Measurements from ENCODE around the gene NLN. TPM values are rescaled to one million over a fixed set of nuclear protein-coding genes. Genes with fewer than 3 reads are reported as not detected.
"Not testable (repeated sequence)": the region's sequence is repeated elsewhere in the genome, so short reads cannot be mapped to it uniquely, and the experiment has no call there.

The NLN gene
- total RNA-seq, 1 donor from 2014 or later = 4.7 TPM

DNA sequence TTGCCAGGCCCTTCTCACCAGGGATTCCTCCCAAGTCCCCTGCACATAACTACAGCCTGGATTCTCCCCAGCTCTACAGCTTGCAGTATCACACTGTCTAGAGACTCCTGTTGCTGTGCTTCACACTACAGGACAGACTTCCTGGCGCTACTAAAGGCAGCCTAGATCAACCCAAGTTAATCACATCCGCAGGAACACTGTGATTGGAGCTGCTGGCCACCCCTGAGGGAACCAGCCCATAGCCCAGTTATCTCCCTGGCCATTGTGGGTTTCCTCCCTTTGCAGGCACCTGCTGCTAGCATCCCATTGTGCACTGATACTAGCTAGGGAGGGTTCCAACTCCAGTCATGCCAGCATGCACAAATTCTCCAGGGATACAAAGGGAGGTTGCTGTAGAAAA is 53.5 kb downstream of the NLN start:
- TF ChIP-seq, protein P1, sequence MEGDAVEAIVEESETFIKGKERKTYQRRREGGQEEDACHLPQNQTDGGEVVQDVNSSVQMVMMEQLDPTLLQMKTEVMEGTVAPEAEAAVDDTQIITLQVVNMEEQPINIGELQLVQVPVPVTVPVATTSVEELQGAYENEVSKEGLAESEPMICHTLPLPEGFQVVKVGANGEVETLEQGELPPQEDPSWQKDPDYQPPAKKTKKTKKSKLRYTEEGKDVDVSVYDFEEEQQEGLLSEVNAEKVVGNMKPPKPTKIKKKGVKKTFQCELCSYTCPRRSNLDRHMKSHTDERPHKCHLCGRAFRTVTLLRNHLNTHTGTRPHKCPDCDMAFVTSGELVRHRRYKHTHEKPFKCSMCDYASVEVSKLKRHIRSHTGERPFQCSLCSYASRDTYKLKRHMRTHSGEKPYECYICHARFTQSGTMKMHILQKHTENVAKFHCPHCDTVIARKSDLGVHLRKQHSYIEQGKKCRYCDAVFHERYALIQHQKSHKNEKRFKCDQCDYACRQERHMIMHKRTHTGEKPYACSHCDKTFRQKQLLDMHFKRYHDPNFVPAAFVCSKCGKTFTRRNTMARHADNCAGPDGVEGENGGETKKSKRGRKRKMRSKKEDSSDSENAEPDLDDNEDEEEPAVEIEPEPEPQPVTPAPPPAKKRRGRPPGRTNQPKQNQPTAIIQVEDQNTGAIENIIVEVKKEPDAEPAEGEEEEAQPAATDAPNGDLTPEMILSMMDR (IDR thresholded peaks at IDR 0.05) = no peak
- intact Hi-C loops (cut with DNase I) = no loop called here

GRCh38 chr5:65776441-65777141 is 54.6 kb downstream of the NLN start:
- H3K4me1 ChIP-seq = no peaks in the 10 kb centered on the region
- no peaks in the 10 kb centered on the region for H3K9me3 ChIP-seq
- H3K27me3 ChIP-seq = no peaks in the 10 kb centered on the region
- no peak overlapping the region for H3K27ac ChIP-seq
- intact Hi-C loops (cut with DNase I) = no loop called here
- TF ChIP-seq, protein P1 (IDR thresholded peaks at IDR 0.05) = no peak
- peaks cover 2 to 10% of the 10 kb centered on the region in 2 donors for H3K36me3 ChIP-seq
- no peak overlapping the region for H3K4me3 ChIP-seq
- DNase-seq (ENCODE audit: low spot score in 2 of 2) = no peak

More for the DNA sequence above, 53.5 kb downstream of the NLN start:
- Histone ChIP-seq H3K27me3 (no peaks in the 10 kb centered on the region), H3K4me3 (no peak overlapping the region), H3K4me1 (no peaks in the 10 kb centered on the region), H3K9me3 (no peaks in the 10 kb centered on the region), H3K27ac (no peak overlapping the region), H3K36me3 (peaks cover 1 to 2% of the 10 kb centered on the region in 2 donors)
- DNase-seq (ENCODE audit: low spot score in 2 of 2) = no peak

DNA sequence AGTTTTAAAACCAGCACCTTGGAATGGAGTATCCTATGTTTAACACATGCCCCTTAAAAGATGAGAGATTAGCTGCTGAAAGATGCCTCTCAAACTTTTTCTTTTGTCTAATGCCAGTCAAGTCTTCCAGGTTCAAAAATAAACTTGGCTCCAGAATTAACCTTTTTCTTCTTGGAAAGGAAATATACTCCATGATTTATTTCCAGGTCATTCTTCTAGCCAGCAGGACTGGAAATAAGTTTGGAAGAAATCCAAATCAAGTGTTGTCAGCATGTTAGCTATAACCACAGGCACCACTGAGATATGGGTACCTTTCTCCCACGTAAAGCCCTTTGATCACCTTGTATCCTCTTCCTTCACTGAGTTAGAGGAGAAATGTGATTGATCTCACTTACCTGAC is 56.1 kb downstream of the NLN start:
- TF ChIP-seq, protein P1 (IDR thresholded peaks at IDR 0.05) = no peak
- Histone ChIP-seq H3K27ac (no peak overlapping the region), H3K36me3 (peaks cover 2 to 16% of the 10 kb centered on the region in 2 donors), H3K27me3 (no peaks in the 10 kb centered on the region), H3K4me1 (no peaks in the 10 kb centered on the region), H3K9me3 (no peaks in the 10 kb centered on the region), H3K4me3 (no peak overlapping the region)
- DNase-seq (ENCODE audit: low spot score in 2 of 2) = no peak
- intact Hi-C loops (cut with DNase I) = no loop called here

DNA sequence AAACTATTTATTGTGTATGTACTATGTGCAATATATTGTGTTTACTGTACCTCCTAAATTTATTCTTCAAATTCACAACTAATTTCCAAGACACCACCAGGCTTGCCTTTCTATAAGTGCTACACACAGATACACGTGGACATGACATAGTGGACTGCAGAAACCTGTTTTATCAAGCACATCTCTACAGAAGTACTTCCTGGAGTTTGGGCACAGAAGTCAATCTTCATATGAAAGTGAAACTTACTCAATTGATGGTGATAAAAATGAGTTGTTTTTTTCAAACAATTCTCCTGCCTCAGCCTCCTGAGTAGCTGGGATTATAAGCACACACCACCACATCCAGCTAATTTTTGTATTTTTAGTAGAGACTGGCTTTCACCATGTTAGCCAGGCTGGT is 57.6 kb downstream of the NLN start:
- no peaks in the 10 kb centered on the region for H3K27me3 ChIP-seq
- no peaks in the 10 kb centered on the region for H3K4me1 ChIP-seq
- TF ChIP-seq, protein P1 (IDR thresholded peaks at IDR 0.05) = no peak
- H3K36me3 ChIP-seq = peaks cover 2 to 16% of the 10 kb centered on the region in 2 donors
- no peak overlapping the region for H3K4me3 ChIP-seq
- DNase-seq (ENCODE audit: low spot score in 2 of 2) = no peak
- H3K9me3 ChIP-seq = no peaks in the 10 kb centered on the region
- no peak overlapping the region for H3K27ac ChIP-seq
- intact Hi-C loops (cut with DNase I) = no loop called here

GRCh38 chr5:65788296-65788695 is 66.3 kb downstream of the NLN start:
- H3K9me3 ChIP-seq; H3K27ac ChIP-seq; DNase-seq (ENCODE audit: low spot score in 2 of 2); H3K27me3 ChIP-seq; H3K4me1 ChIP-seq; intact Hi-C loops (cut with DNase I); H3K4me3 ChIP-seq: not testable (repeated sequence)
- peaks cover 4 to 22% of the 10 kb centered on the region in 2 donors for H3K36me3 ChIP-seq

- Histone ChIP-seq H3K27me3 (no peaks in the 10 kb centered on the region), H3K36me3 (peaks cover 4 to 27% of the 10 kb centered on the region in 2 donors), H3K4me3 (no peak overlapping the region), H3K9me3 (no peaks in the 10 kb centered on the region), H3K4me1 (no peaks in the 10 kb centered on the region), H3K27ac (no peak overlapping the region)
- no peak for DNase-seq (ENCODE audit: low spot score in 2 of 2)
- TF ChIP-seq, protein P1 (IDR thresholded peaks at IDR 0.05) = no peak
- intact Hi-C loops (cut with DNase I) = no loop called here
These were observed 68.6 kb downstream of the NLN start for GRCh38 chr5:65790371-65791163.
